GM21723 (cell line): ENCODE data around the gene CD300LB.
A peak's percentile ranks its signal among the peaks of the same experiment; 100 is the strongest.

Source experiments
- ATAC-seq: cut with Tn5 transposase; IDR thresholded peaks from one replicate; pipeline ENCODE4 v1.9.1; 2021; ENCODE audit warnings: mild to moderate bottlenecking, moderate library complexity; ENCODE audit not compliant: unreplicated experiment

Gene CD300LB

DNA sequence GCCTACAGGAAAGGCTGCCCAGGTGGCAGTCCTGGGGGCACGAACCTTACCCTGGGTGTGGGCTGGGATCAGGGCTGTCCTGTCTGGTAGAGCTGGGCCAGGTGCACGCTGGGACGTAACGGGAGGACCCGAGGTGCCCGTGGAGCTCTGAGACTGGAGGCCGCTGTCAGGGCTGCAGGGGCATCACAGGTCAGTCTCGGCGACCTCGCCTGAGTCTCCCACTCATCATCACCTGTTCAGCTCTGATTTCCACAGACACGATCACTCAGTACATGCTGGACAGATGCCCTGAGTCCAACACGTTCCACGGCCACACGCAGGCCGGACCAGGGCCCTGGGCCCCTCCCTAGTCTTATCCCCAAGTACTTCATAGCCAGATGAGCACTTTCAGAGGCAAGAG, 19.3 kb upstream of the CD300LB start:
- no peak for ATAC-seq

DNA sequence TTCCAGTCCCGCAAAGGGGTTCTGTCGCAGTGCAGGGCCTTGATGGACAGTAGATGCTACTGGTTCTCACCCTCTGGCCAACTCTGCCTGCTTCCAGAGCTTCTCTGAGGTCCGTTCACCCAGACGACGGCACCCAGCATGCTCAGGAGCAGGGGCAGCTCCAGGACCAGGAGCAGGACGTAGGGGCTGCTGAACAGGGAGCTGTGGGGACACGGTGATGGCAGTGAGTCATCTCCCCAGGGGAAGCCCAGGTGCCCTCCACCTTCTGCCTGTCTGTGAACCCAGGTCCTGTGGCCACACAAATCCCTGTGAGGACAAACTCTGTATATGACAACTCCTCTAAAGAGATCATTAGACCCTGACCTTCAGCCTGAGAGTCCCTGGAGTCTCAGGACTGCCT, 18.1 kb upstream of the CD300LB start:
- ATAC-seq = no peak

DNA sequence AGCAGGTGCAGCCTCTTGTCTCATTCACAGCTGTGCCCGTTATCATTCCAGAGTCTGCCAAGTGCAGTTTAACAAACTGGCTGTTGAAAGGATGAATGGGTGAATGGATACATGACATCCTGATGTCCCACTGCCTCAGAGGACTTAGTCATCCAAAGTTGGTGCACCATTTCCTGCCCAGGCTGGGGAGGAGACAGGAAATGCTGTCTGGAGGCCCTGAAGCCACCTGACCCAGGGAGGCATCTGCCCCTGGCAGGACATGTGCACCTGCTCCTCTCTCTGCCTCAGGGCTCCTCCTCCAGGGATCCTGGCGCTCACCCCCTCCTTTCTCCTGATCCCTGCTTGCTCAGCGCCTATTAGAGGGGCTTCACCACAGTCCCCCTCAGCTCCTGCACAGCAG, 16.5 kb upstream of the CD300LB start:
- no peak for ATAC-seq

DNA sequence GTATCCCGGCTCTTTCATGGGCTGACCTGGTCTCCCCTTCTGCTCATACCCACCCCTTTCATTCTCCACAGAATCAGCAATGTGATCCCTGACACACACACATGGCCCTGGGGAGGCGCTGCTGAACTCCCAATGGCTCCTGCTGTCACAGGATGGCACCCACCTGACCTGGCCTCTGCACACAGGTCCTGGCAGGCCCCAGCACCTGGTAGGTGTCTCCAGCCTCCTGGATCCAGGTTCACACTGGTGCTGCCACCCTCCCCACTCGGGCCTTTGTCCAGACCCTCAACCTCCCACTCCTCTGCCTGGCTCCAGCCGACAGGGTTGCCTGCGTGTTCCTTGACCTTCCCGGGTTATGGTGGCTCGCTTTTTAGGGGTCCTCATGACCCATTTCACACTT, 16.0 kb upstream of the CD300LB start:
- no peak for ATAC-seq

DNA sequence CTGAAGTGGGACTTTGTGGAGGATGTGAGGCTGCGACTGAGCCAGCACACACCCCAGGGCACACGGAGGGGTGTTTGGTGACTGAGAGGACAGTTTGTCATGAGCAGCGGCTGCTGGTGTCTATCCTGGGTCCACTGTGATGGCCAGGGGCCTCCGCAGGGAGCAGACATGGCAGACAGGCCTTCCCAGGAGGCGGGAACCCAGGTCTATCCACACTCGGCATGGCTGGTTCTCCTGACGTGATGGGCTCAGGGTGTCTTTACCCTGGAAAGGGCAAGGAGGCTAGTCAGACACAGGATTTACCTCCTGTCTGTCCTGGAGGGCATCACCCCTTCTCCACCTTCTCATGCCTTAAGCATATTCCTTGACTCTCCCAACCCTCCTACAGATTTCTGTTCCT, 15.3 kb upstream of the CD300LB start:
- no peak for ATAC-seq

DNA sequence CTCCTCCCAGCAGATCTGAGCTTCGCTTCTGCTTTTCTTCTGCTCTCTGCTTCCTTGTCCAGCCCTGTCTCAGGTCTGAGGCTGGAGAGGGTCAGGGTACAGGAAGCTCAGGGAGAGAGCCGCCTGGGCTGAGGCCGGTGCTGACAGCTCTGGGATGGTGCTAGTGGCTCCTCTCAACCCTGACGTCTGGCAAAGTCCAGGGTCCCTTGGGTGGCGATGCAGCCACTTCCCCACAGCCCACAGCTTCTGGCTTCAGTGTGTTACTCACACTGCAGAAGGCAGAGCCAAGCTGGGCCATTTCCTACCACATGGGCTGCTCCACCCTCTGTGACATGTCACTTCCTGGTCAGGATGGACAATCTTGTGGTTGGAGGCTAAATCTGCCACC, 14.6 kb upstream of the CD300LB start, which contains the start of gene CD300C:
Gene CD300C, minus strand, starts transcription at position 273 of the 388 bp plus-strand sequence. CDS start 333 bp downstream, outside the sequence.
- ATAC-seq = no peak

DNA sequence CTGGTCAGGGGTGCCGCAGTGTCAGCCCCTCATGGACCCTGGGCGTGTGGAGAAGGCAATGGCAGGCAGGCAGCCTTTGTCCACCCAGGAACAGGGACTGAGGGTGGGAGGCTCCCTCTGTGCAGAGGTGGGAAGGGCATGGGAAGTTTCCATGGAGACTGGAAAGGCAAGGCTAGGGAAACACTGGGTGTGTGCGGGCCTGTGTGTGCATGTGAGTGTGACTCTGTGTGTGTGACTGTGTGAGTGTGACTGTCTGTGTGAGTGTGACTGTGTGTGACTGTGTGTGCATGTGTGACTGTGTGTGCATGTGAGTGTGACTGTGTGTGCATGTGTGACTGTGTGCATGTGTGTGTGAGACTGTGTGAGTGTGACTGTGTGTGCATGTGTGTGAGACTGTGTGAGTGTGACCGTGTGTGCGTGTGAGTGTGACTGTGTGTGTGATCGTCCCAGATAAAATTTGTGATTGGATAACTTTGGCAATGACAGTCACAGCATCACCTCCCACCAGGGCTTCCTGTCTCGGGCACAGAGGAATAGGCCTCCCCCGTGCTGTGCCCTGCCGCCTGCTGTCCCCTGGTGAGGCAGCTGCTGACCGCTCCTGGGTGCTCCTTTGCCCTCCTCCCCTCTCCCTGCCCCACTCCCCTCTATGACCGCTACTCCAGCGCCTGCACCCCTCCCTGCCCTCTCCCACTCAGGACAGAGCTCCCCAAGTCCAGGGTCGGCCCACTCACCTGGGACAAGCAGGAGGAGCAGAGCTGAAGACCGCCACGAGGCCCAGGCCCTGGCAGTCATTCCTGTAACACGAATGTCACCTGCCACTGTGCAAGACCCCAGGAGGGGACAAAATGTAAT, 13.9 kb upstream of the CD300LB start:
- ATAC-seq = no peak

DNA sequence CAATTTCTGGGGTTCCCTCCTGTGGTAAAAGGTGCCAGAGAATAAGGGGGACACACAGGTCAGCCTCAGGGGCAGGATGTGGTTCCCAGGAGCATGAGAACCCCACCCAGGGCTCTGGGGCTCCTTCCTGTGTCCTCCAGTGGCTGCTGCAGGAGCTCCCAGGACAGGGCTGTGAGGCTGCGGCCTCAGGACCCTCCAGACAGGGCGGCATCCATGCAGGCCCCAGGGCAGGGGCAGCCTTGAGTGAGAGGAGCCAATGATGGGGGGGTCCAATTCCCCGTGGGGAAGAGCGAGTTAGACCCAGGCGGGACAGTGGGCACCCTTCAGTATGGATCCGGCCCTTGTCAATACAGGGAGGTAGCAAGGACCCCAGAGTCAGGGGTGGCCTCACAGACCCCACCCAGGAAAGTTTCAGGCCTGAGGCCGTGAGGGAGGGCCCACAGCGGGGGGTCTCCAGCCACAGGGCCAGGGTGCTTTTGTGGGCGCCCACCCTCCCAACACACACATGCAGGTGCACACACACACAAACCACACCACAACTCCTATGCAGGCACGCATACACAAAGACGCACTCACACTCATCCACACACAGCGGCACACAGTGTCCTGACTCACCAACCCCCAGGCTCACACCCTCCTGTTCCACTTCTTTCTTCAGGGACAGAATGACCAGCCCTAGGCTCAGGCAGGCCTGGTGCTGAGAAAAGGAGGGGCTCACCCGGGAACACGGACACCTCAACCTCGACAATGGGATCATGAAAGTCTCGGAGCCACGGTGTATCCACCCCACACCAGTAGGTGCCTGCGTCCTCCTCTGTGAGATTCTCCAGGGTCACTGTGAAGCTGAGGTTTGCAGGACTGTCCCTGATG, 12.9 kb upstream of the CD300LB start:
- ATAC-seq = no peak

DNA sequence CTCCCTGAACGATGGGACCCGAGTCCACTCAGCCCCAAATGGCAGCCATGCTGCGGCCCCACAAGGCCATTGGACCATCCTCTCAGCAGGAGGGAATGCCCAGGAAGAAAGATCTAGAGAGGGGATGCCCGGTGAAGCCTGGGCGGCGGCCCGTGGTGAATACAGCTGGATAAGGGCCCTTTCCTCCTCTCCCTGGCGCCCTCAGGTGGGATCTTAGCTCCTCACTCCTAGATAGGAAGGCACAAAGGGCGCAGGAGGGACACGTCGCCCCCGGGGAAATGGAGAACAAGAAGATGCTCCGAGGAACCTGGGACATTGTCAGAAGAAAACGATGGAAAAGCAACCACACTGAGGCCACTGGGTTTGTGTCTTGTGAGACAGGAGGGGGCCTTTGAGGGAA, 12.1 kb upstream of the CD300LB start:
- no peak for ATAC-seq

DNA sequence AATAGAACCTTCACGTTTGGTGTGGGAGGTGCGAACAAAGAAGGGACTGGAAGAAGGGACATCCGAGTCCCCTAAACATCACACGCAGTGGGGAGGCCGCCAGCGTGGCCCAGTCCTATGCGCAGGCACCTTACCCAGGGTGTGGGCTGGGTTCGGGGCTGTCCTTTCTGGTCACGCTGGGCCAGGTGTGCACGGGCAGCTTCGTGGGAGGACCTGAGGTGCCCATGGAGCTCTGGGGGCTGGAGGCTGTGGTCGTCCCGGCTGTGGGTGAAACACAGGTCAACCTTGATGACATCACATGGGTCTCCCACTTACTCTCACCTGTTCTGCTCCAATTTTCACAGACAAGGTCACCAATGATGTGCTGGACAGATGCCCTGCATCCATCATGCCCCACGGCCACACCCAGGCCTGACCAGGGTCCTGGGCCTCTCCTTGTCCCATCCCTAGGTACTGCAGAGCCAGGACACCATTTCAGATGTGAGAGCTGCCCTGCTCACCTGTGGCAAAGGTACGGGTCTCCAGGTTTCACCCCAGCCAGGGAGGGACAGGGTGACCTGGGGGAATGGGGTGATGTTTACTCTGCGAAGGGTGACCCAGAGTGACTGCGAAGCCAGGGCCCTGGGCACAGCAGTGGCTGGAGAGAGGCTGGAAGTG, 11.6 kb upstream of the CD300LB start:
- ATAC-seq = no peak

DNA sequence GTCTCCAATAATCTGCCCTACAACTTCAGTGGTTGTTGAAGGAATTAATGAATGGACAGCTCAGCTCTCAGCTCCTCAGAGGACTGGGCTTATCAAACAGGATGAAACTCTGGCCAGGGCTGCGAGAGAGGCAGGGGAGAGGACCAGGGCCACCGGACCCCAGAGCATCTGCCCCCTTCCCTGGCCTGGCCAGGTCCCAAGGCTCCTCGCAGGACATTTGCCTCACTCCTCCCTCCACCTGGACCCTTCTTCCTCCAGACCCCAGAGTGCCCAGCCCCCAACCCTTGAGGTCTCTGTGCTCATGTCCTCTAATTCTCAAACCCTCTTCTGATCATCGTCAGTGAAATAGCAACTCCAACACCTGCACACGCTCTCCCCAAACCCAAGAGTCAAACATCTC, 10.9 kb upstream of the CD300LB start:
- ATAC-seq = no peak

DNA sequence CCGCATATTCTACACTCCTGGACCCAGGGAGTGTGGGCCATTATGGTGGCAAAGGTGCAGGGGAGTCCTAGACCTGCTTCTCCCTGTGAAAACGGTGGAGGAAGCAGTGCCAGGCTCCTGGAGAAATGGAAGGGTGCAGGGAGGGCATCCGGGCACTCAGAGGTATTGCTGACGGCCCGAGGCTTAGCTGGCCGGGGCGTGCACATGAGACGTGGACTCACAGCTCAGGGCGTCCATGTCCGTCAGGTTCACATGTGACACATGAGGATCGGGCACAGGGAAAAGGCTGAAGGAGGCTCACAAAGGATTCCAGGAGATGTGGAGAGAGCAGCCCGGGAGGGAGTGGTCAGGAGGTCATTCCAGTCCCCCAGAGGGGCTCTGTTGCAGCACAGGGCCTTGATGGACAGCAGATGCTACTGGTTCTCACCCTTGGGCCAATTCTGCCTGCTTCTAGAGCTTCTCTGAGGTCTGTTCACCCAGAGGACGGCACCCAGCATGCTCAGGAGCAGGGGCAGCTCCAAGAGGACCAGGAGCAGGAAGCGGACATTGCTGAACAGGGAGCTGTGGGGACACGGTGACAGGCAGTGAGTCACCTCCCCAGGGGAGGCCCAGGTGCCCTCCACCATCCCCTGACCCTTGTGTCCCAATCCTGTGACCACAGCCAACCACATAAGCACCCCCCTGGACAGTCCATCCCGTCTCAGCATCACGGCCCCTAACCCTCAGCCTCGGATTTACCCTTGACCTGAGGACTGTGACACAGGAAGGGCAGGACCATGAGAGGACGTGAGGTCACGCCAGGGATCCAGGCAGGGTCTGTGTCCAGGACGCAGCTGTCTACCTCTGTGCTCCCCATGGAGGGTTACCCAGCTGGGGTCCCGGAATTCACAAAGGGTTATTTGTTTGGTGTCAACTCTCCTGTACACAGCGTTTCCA, 10.2 kb upstream of the CD300LB start:
- ATAC-seq = no peak

DNA sequence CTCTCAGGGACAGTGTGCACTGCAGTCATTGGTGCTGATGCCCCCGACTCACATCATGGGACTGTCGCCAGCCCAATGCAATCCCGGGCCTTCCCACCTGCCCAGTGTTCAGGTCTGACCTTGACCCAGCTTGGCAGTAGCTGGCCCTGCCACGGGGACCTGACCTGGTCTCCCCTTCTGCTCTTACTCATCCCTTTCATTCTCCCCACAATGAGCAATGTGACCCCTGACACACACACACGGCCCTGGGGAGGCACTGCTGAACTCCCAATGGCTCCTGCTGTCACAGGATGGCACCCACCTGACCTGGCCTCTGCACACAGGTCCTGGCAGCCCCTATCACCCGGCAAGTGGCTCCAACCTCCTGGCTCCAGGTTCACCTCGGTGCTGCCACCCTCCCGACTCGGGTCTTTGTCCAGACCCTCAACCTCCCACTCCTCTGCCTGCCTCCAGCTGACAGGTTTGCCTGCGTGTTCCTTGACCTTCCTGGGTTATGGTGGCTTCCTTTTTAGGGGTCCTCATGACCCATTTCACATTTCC, 8.1 kb upstream of the CD300LB start:
- ATAC-seq = no peak

DNA sequence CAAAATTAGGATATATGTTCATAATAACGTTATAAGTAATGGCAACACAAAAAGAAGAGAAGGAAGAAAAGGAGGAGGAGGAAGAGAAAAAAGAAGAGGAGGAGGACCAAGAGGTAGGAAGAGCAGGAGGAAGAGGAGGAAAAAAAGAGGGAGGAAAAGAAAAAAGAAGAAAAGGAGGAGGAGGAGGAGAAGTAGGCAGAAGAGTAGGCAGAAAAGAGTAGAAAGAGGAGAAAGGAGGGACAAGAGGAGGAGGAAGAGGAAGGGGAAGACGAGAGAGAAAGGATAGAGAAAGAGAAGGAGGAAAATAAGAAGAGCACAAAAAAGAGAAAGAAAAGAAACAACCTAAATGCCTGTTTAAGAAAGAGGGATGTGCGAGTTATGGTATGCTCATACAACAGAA, 5.6 kb upstream of the CD300LB start:
- ATAC-seq = no peak

DNA sequence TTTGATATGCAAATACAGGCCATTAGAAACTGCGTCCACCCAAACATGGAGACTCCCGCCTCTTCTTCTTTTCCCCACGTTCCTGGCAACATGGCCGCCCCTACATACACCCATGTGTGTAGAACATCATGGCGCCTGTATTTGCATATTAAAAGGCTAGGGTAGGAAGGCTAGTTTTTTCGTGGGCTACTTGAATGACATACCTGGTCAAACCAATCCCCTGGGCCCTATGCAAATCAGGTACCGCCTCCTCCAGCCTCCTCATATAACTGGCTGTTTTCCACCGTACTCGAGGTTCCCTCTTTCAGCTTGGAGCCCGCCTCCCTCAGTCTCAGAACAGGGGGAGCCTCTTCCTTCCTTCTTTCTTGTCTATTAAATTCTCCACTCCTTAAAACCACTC, 840 bp upstream of the CD300LB start:
- ATAC-seq = no peak

DNA sequence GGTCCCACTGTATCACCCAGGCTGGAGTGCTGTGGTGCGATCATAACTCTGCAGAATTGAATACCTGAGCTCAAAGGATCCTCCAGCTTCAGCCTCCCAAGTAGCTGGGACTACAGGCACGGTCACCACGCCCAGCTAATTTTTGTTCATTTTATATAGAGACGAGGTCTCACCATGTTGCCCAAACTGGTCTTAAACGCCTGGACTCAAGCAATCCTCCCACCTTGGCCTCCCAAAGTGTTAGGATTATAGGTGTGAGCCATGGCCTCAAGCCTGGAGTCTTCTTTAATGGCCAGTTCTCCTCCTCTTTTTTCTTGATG, 484 bp downstream of the CD300LB start:
- ATAC-seq = no peak

DNA sequence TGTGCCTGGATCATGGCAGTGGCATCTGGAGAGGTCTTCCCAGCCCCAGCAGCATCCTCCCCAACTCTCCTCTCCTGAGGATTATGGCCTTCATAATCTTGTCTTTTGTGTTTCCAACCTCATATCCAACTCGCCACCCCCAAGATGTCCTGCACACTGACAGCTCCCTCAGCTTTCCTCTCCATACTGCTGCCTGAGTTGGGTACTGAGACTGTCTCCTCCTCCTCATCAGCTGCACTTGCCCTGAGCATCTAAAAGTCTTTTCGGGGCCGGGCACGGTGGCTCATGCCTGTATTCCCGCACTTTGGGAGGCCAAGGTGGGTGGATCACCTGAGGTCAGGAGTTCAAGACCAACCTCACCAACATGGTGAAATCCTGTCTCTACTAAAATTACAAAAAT, 2.0 kb downstream of the CD300LB start:
- no peak for ATAC-seq

DNA sequence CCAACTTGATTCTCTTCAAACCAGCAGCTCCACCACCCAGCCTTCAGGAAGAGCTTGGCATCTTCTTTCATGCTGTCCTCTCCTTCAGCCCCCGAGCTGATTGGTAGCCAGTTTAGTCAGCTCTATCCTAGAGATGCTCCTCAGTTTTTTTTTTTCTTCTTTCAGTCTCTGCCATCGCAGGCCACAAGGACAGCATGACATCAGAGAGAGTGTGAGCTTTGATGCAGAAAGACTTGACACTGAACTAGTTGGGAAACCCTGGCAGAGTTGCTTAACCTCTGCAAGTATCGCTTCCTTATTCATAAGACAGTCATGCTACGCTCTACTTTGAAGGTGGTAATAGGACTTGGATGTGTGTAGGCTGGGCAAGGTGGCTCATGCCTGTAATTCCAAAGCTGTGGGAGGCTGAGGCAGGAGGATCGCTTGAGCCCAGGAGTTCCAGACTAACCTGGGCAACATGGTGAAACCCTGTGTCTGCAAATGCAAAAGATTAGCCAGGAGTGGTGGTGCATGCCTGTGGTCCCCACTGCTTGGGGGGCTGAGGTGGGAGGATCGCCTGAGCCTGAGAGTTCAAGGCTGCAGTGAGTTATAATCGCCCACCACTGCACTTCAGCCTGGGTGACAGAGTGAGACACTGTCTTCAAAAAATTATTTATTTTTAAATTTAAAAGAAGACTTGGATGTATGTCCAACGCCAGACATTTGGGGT, 2.6 kb downstream of the CD300LB start:
- ATAC-seq = peak; percentile 94

DNA sequence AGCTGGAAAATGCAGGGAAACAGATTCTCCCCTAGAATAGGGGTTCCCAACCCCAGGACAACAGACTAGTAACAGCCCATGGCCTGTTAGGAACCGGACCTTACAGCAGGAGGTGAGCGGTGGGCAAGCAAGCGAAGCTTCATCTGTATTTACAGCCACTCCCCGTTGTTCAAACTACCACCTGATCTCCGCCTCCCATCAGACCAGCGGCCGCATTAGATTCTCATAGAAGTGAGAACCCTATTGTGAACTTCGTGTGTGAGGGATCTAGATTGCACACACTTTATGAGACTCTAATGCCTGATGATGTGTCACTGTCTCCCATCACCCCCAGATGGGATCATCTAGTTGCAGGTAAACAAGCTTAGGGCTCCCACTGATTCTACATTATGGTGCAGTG, 3.5 kb downstream of the CD300LB start:
- ATAC-seq = no peak

DNA sequence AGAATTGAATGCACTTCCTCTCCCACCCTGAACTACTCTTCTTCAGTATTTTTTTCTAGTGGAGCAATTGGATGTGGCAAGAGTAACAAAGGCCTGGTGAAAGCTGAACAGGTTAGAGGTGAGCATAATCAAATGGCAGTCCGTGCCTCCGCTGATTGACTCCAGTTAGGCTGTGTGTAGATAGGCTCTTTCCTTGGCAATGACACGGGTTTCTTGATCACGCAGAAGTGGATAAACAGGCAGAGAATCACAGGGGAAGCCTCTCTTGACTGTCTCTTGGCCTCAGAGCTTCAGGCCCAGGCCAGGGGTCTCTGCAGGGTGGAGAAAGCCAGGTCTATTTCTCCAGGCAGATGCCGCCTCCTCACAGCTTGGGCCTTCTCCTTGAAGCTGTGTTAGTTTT, 4.2 kb downstream of the CD300LB start:
- ATAC-seq = no peak
